Endothelial cell of umbilical vein (primary cell): ENCODE results near the gene RUFY3. TPM values are rescaled to one million over a fixed set of nuclear protein-coding genes. Genes with fewer than 3 reads are reported as not detected.

Experiments
- BruUV-seq: library from RNA; stranded (reverse); fragments of 400-500 nt; replicated peaks from 2 replicates; lab custom pipeline; 2021; lab: Mats Ljungman, UMichigan
- CTCF ChIA-PET: fragments of 300-600, 350-600 bp; sonication (Branson Sonifier 250); formaldehyde crosslinking; loops from one replicate; lab custom pipeline; 2021; ENCODE audit warnings: antibody characterized with exemption, inconsistent platforms; lab: Charles Lee
- POLR2A ChIA-PET: fragments of 300-600, 350-600 bp; sonication (Branson Sonifier 250); formaldehyde crosslinking; loops from one replicate; lab custom pipeline; 2021; ENCODE audit warnings: antibody characterized with exemption, inconsistent platforms; lab: Charles Lee
- DNase-seq: peaks from one replicate; pipeline ENCODE4 v3.0.0-alpha.2; 2011; ENCODE audit warnings: low read depth, low spot score
- FAIRE-seq: peaks from 2 replicates; lab custom pipeline; 2011; peaks lifted over from hg19 to GRCh38; lab: Jason Lieb, UNC
- H2AFZ ChIP-seq: 2 replicates; pipeline ENCODE4 v1.6.0; 2012; ENCODE audit warnings: low read depth, low read length, control low read depth, inconsistent platforms
- H3K27ac ChIP-seq: 2 replicates; pipeline ENCODE4 v1.5.1; 2011; ENCODE audit warnings: low read depth, mild to moderate bottlenecking, control low read depth, low read length, moderate library complexity; ENCODE audit not compliant: insufficient read depth
- H3K27me3 ChIP-seq, 2 experiments: 2 replicates each; pipeline versions ENCODE4 v1.6.0 to v1.6.1; 2011; ENCODE audit warnings: low read length in 2 of 2, mixed read lengths in 1 of 2; ENCODE audit not compliant: control insufficient read depth in 2 of 2, insufficient read depth in 2 of 2
- H3K36me3 ChIP-seq, 2 experiments: 2 replicates in 1 of 2; 3 replicates in 1 of 2; pipeline ENCODE4 v1.5.1; 2011; ENCODE audit warnings: low read length in 2 of 2, mild to moderate bottlenecking in 1 of 2, moderate library complexity in 1 of 2; ENCODE audit not compliant: control insufficient read depth in 2 of 2, insufficient read depth in 2 of 2; ENCODE audit errors: extremely low read depth in 1 of 2
- H3K4me1 ChIP-seq: 3 replicates; pipeline ENCODE4 v1.5.1; 2011; ENCODE audit warnings: mild to moderate bottlenecking, low read length; ENCODE audit not compliant: control insufficient read depth, insufficient read depth; ENCODE audit errors: extremely low read depth
- H3K4me2 ChIP-seq: 2 replicates; pipeline ENCODE4 v1.6.1; 2011; ENCODE audit warnings: low read length, control low read depth, mixed read lengths; ENCODE audit not compliant: insufficient read depth
- H3K4me3 ChIP-seq, 3 experiments: fragments of 200-600 bp in 1 of 3; sonication (generic), shearing (Covaris generic) in 1 of 3; replicated peaks in 1 of 3; 2 replicates each; pipeline ENCODE4 v1.5.1; 2011 to 2016; ENCODE audit warnings: control low read depth in 3 of 3, low read length in 3 of 3, mild to moderate bottlenecking in 2 of 3, inconsistent platforms in 1 of 3, low read depth in 1 of 3, moderate library complexity in 1 of 3; ENCODE audit not compliant: insufficient read depth in 1 of 3
- H3K79me2 ChIP-seq: 2 replicates; pipeline ENCODE4 v1.6.0; 2012; ENCODE audit warnings: low read length, inconsistent platforms; ENCODE audit not compliant: control insufficient read depth, insufficient read depth
- H3K9ac ChIP-seq: replicated peaks from 2 replicates; pipeline ENCODE3; 2011; ENCODE audit warnings: low read length, control low read depth; ENCODE audit not compliant: insufficient read depth; ENCODE audit errors: extremely low read depth
- H3K9me1 ChIP-seq: replicated peaks from 3 replicates; pipeline ENCODE4 v1.6.0; 2011; ENCODE audit warnings: mild to moderate bottlenecking, low read length; ENCODE audit not compliant: control insufficient read depth, insufficient read depth; ENCODE audit errors: extremely low read depth
- H3K9me3 ChIP-seq: replicated peaks from 2 replicates; pipeline ENCODE4 v1.5.1; 2012; ENCODE audit warnings: low read length, inconsistent platforms; ENCODE audit not compliant: control insufficient read depth, insufficient read depth
- H4K20me1 ChIP-seq: replicated peaks from 2 replicates; pipeline ENCODE3; 2011; ENCODE audit warnings: mild to moderate bottlenecking, low read length; ENCODE audit not compliant: control insufficient read depth, insufficient read depth; ENCODE audit errors: extremely low read depth
- EZH2 ChIP-seq: IDR thresholded peaks from 2 replicates; pipeline ENCODE4 v1.6.1; 2012; ENCODE audit warnings: borderline replicate concordance, low read depth, mild to moderate bottlenecking, moderate library complexity, low read length, inconsistent platforms; ENCODE audit not compliant: severe bottlenecking
- FOS ChIP-seq: IDR thresholded peaks from 2 replicates; pipeline ENCODE4 v1.6.1; 2011; ENCODE audit warnings: mild to moderate bottlenecking, low read length, moderate library complexity, borderline replicate concordance; ENCODE audit not compliant: insufficient read depth
- GATA2 ChIP-seq: IDR thresholded peaks from 2 replicates; pipeline ENCODE4 v1.7.0; 2011; ENCODE audit warnings: low read depth, mild to moderate bottlenecking, moderate library complexity, mixed read lengths, low read length; ENCODE audit not compliant: insufficient read length, insufficient read depth
- JUN ChIP-seq: IDR thresholded peaks from 2 replicates; pipeline ENCODE4 v1.6.1; 2011; ENCODE audit warnings: borderline replicate concordance, low read depth; ENCODE audit not compliant: insufficient read length, insufficient read depth
- MAX ChIP-seq: IDR thresholded peaks from 2 replicates; pipeline ENCODE4 v1.6.1; 2011; ENCODE audit not compliant: insufficient read depth, insufficient read length
- MYC ChIP-seq: IDR thresholded peaks from one replicate; pipeline ENCODE4 v1.6.1; 2011; ENCODE audit warnings: mild to moderate bottlenecking, low read depth, low read length
- POLR2A ChIP-seq: IDR thresholded peaks from 2 replicates; pipeline ENCODE4 v1.6.1; 2012; ENCODE audit warnings: low read depth, mild to moderate bottlenecking, control low read depth, low read length
- POLR2AphosphoS5 ChIP-seq: IDR thresholded peaks from 2 replicates; pipeline ENCODE4 v1.6.1; 2012; ENCODE audit warnings: low read depth, mild to moderate bottlenecking, control low read depth, low read length, moderate library complexity; ENCODE audit not compliant: insufficient read depth
- dilution Hi-C: fragments of 300-500 bp; cut with MboI; formaldehyde crosslinking; loops from one replicate; pipeline ENCODE4 v1.15.0; 2019; ENCODE audit warnings: low sequenced_read_pairs; ENCODE audit not compliant: extremely low pct_ligation_motif_present
- intact Hi-C: fragments of 100-400 bp; cut with micrococcal nuclease; formaldehyde crosslinking; loops from one replicate; pipeline ENCODE4 v1.10.0; 2022
- polyA plus RNA-seq, 4 experiments: library from polyadenylated mRNA; depleted of rRNA in 3 of 4; stranded (reverse) in 3 of 4; unstranded in 1 of 4; fragments of >200 nt; gene quantifications; 2 replicates each; pipeline versions ENCODE4 v1.2.1 to v1.2.3, GENCODE V29; 2011 to 2012; ENCODE audit warnings: missing spikeins in 1 of 4
- total RNA-seq: library from RNA; stranded (reverse); gene quantifications from 2 replicates; pipeline ENCODE4 v1.2.3, GENCODE V29; 2021
- TF ChIP-seq, protein P1 (sequence below), 2 donors: IDR thresholded peaks; 1 replicate in 1 of 2; 2 replicates in 1 of 2; pipeline ENCODE4 v1.5.1; 2011; ENCODE audit warnings: low read length in 2 of 2, mild to moderate bottlenecking in 2 of 2, moderate library complexity in 2 of 2, control low read depth in 1 of 2, inconsistent platforms in 1 of 2, low read depth in 1 of 2; ENCODE audit not compliant: insufficient read depth in 1 of 2; ENCODE audit errors: extremely low read depth in 1 of 2

RUFY3 gene
- total and polyA plus RNA-seq, 2 donors (not counting 3 experiments of a cell fraction or from before 2014, with no cell fraction given) = 10.0 to 52.8 TPM

- no peak for DNase-seq
- no peak overlapping the region for H3K9ac ChIP-seq
- peaks cover 5% of the 10 kb centered on the region for H3K4me1 ChIP-seq
- TF ChIP-seq MAX = no peak
- TF ChIP-seq POLR2A = no peak
- no peak for TF ChIP-seq GATA2
- TF ChIP-seq, protein P1, sequence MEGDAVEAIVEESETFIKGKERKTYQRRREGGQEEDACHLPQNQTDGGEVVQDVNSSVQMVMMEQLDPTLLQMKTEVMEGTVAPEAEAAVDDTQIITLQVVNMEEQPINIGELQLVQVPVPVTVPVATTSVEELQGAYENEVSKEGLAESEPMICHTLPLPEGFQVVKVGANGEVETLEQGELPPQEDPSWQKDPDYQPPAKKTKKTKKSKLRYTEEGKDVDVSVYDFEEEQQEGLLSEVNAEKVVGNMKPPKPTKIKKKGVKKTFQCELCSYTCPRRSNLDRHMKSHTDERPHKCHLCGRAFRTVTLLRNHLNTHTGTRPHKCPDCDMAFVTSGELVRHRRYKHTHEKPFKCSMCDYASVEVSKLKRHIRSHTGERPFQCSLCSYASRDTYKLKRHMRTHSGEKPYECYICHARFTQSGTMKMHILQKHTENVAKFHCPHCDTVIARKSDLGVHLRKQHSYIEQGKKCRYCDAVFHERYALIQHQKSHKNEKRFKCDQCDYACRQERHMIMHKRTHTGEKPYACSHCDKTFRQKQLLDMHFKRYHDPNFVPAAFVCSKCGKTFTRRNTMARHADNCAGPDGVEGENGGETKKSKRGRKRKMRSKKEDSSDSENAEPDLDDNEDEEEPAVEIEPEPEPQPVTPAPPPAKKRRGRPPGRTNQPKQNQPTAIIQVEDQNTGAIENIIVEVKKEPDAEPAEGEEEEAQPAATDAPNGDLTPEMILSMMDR (IDR thresholded peaks at IDR 0.05; ENCODE audit: extremely low read depth in 1 of 2, insufficient read depth in 1 of 2, low read depth in 1 of 2, low read length in 2 of 2) = no peak
- TF ChIP-seq JUN = no peak
- TF ChIP-seq MYC = no peak
- TF ChIP-seq FOS = no peak
- no peak for TF ChIP-seq EZH2
- TF ChIP-seq POLR2AphosphoS5 = no peak
- no peak overlapping the region for H3K4me2 ChIP-seq
- no peaks in the 10 kb centered on the region for H3K9me3 ChIP-seq
- H3K79me2 ChIP-seq = peaks cover 23% of the 10 kb centered on the region
- H4K20me1 ChIP-seq = peaks cover 2% of the 10 kb centered on the region
- H3K27ac ChIP-seq = no peak overlapping the region
- no peak for FAIRE-seq
- POLR2A ChIA-PET = no interaction called here
- CTCF ChIA-PET = no interaction called here
- no peak overlapping the region for H3K4me3 ChIP-seq
- no peaks in the 10 kb centered on the region for H3K27me3 ChIP-seq
- no peak overlapping the region for H2AFZ ChIP-seq
- dilution Hi-C loops = no loop called here
- peaks cover 15 to 24% of the 10 kb centered on the region in 2 experiments for H3K36me3 ChIP-seq
- intact Hi-C loops = no loop called here
- BruUV-seq = no TSS peak
- H3K9me1 ChIP-seq = no peaks in the 10 kb centered on the region
These were observed 109.5 kb downstream of the RUFY3 start for GRCh38 chr4:70831293-70831692.
